HepG2 (cell line): ENCODE results near the gene MTOR. TPM values are rescaled to one million over a fixed set of nuclear protein-coding genes. Genes with fewer than 3 reads are reported as not detected.

ENCODE experiments used
- CBFB ChIP-seq: sonication (generic); formaldehyde crosslinking; IDR thresholded peaks from 2 replicates; pipeline ENCODE4 v1.4.0; 2020; ENCODE audit warnings: missing genetic modification reagents
- KDM2A ChIP-seq: sonication (generic); formaldehyde crosslinking; IDR thresholded peaks from 2 replicates; pipeline ENCODE4 v1.4.0; 2020; ENCODE audit warnings: low read depth, missing genetic modification reagents, borderline replicate concordance
- KDM4B ChIP-seq: sonication (generic); formaldehyde crosslinking; IDR thresholded peaks from 2 replicates; pipeline ENCODE4 v1.4.0; 2020; ENCODE audit warnings: missing genetic modification reagents
- MED1 ChIP-seq: sonication (generic); formaldehyde crosslinking; IDR thresholded peaks from 2 replicates; pipeline ENCODE4 v1.4.0; 2020; ENCODE audit warnings: missing genetic modification reagents
- TAF1 ChIP-seq: sonication (generic); formaldehyde crosslinking; IDR thresholded peaks from 2 replicates; pipeline ENCODE4 v1.4.0; 2020; ENCODE audit warnings: missing genetic modification reagents
- ZBTB39 ChIP-seq: sonication (generic); formaldehyde crosslinking; IDR thresholded peaks from 2 replicates; pipeline ENCODE4 v1.5.0; 2020; ENCODE audit warnings: missing genetic modification reagents
- ZFYVE20 ChIP-seq: sonication (generic); formaldehyde crosslinking; IDR thresholded peaks from 2 replicates; pipeline ENCODE4 v1.8.0; 2023; ENCODE audit warnings: low read depth, mild to moderate bottlenecking, moderate library complexity, missing genetic modification reagents, borderline replicate concordance
- ZNF362 ChIP-seq: sonication (generic); formaldehyde crosslinking; IDR thresholded peaks from 2 replicates; pipeline ENCODE4 v1.4.0; 2020; ENCODE audit warnings: missing genetic modification reagents, mild to moderate bottlenecking, borderline replicate concordance
- ZNF678 ChIP-seq: sonication (generic); formaldehyde crosslinking; IDR thresholded peaks from 2 replicates; pipeline ENCODE4 v1.4.0; 2020; ENCODE audit warnings: mild to moderate bottlenecking, missing genetic modification reagents
- polyA plus RNA-seq, 8 experiments: library from polyadenylated mRNA; depleted of rRNA in 3 of 8; stranded (reverse) in 7 of 8; unstranded in 1 of 8; fragments of >200 nt; fragmentation: Illumina TruSeq in 4 of 8; extraction: Trizol in 4 of 8; gene quantifications; 2 replicates each; pipeline versions ENCODE4 v1.2.1 to v1.2.3, GENCODE V29; 2011 to 2016; ENCODE audit warnings: low read depth in 4 of 8, missing spikeins in 1 of 8, mixed read lengths in 1 of 8; ENCODE audit not compliant: insufficient read depth in 1 of 8
- total RNA-seq, 5 experiments: library from RNA; depleted of rRNA; stranded (reverse); fragments of >200 nt; fragmentation: Illumina TruSeq; extraction: Trizol; gene quantifications; 2 replicates each; pipeline ENCODE4 v1.2.3, GENCODE V29; 2016; ENCODE audit warnings: low read depth in 1 of 5
- TF ChIP-seq, protein P1 (sequence below): sonication (generic); formaldehyde crosslinking; IDR thresholded peaks from 2 replicates; pipeline ENCODE4 v1.4.0; 2020; ENCODE audit warnings: missing genetic modification reagents, borderline replicate concordance
- TF ChIP-seq, protein P2 (sequence below): sonication (generic); formaldehyde crosslinking; IDR thresholded peaks from 2 replicates; pipeline ENCODE4 v1.9.0; 2021; ENCODE audit warnings: mild to moderate bottlenecking, missing genetic modification reagents
- TF ChIP-seq, protein P3 (sequence below): sonication (generic); formaldehyde crosslinking; IDR thresholded peaks from 2 replicates; pipeline ENCODE4 v1.5.0; 2020; ENCODE audit warnings: missing genetic modification reagents

MTOR gene
- total and polyA plus RNA-seq, 2 of the 13 experiments (the other 11 are each of a cell fraction or from before 2014, with no cell fraction given), result 24.6 to 34.6 TPM

GRCh38 chr1:11256299-11256698 lies 6.1 kb downstream of the MTOR start (continued):
- TF ChIP-seq, protein P1, sequence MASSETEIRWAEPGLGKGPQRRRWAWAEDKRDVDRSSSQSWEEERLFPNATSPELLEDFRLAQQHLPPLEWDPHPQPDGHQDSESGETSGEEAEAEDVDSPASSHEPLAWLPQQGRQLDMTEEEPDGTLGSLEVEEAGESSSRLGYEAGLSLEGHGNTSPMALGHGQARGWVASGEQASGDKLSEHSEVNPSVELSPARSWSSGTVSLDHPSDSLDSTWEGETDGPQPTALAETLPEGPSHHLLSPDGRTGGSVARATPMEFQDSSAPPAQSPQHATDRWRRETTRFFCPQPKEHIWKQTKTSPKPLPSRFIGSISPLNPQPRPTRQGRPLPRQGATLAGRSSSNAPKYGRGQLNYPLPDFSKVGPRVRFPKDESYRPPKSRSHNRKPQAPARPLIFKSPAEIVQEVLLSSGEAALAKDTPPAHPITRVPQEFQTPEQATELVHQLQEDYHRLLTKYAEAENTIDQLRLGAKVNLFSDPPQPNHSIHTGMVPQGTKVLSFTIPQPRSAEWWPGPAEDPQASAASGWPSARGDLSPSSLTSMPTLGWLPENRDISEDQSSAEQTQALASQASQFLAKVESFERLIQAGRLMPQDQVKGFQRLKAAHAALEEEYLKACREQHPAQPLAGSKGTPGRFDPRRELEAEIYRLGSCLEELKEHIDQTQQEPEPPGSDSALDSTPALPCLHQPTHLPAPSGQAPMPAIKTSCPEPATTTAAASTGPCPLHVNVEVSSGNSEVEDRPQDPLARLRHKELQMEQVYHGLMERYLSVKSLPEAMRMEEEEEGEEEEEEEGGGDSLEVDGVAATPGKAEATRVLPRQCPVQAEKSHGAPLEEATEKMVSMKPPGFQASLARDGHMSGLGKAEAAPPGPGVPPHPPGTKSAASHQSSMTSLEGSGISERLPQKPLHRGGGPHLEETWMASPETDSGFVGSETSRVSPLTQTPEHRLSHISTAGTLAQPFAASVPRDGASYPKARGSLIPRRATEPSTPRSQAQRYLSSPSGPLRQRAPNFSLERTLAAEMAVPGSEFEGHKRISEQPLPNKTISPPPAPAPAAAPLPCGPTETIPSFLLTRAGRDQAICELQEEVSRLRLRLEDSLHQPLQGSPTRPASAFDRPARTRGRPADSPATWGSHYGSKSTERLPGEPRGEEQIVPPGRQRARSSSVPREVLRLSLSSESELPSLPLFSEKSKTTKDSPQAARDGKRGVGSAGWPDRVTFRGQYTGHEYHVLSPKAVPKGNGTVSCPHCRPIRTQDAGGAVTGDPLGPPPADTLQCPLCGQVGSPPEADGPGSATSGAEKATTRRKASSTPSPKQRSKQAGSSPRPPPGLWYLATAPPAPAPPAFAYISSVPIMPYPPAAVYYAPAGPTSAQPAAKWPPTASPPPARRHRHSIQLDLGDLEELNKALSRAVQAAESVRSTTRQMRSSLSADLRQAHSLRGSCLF (CRISPR knock-in tag), result no peak
- no peak for TF ChIP-seq TAF1 (CRISPR knock-in tag)
- no peak for TF ChIP-seq ZFYVE20
- TF ChIP-seq KDM2A (CRISPR knock-in tag), result no peak
- TF ChIP-seq, protein P2, sequence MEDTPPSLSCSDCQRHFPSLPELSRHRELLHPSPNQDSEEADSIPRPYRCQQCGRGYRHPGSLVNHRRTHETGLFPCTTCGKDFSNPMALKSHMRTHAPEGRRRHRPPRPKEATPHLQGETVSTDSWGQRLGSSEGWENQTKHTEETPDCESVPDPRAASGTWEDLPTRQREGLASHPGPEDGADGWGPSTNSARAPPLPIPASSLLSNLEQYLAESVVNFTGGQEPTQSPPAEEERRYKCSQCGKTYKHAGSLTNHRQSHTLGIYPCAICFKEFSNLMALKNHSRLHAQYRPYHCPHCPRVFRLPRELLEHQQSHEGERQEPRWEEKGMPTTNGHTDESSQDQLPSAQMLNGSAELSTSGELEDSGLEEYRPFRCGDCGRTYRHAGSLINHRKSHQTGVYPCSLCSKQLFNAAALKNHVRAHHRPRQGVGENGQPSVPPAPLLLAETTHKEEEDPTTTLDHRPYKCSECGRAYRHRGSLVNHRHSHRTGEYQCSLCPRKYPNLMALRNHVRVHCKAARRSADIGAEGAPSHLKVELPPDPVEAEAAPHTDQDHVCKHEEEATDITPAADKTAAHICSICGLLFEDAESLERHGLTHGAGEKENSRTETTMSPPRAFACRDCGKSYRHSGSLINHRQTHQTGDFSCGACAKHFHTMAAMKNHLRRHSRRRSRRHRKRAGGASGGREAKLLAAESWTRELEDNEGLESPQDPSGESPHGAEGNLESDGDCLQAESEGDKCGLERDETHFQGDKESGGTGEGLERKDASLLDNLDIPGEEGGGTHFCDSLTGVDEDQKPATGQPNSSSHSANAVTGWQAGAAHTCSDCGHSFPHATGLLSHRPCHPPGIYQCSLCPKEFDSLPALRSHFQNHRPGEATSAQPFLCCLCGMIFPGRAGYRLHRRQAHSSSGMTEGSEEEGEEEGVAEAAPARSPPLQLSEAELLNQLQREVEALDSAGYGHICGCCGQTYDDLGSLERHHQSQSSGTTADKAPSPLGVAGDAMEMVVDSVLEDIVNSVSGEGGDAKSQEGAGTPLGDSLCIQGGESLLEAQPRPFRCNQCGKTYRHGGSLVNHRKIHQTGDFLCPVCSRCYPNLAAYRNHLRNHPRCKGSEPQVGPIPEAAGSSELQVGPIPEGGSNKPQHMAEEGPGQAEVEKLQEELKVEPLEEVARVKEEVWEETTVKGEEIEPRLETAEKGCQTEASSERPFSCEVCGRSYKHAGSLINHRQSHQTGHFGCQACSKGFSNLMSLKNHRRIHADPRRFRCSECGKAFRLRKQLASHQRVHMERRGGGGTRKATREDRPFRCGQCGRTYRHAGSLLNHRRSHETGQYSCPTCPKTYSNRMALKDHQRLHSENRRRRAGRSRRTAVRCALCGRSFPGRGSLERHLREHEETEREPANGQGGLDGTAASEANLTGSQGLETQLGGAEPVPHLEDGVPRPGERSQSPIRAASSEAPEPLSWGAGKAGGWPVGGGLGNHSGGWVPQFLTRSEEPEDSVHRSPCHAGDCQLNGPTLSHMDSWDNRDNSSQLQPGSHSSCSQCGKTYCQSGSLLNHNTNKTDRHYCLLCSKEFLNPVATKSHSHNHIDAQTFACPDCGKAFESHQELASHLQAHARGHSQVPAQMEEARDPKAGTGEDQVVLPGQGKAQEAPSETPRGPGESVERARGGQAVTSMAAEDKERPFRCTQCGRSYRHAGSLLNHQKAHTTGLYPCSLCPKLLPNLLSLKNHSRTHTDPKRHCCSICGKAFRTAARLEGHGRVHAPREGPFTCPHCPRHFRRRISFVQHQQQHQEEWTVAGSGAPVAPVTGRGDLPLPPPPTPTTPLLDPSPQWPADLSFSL (CRISPR knock-in tag), result no peak
- no peak for TF ChIP-seq ZNF362
- no peak for TF ChIP-seq ZNF678 (CRISPR knock-in tag)
- no peak for TF ChIP-seq ZBTB39 (CRISPR knock-in tag)
- peak; percentile 46 for TF ChIP-seq MED1 (CRISPR knock-in tag)
- TF ChIP-seq KDM4B (CRISPR knock-in tag), result no peak
- TF ChIP-seq, protein P3, sequence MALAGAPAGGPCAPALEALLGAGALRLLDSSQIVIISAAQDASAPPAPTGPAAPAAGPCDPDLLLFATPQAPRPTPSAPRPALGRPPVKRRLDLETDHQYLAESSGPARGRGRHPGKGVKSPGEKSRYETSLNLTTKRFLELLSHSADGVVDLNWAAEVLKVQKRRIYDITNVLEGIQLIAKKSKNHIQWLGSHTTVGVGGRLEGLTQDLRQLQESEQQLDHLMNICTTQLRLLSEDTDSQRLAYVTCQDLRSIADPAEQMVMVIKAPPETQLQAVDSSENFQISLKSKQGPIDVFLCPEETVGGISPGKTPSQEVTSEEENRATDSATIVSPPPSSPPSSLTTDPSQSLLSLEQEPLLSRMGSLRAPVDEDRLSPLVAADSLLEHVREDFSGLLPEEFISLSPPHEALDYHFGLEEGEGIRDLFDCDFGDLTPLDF (CRISPR knock-in tag), result no peak
- TF ChIP-seq CBFB, result no peak
